ENCODE results near the gene SCLY. TPM values are rescaled to one million over a fixed set of nuclear protein-coding genes. Genes with fewer than 3 reads are reported as not detected.

SCLY gene
- total and polyA plus RNA-seq, 8 donors, result 5.4 to 12.8 (median 11.4) TPM

DNA sequence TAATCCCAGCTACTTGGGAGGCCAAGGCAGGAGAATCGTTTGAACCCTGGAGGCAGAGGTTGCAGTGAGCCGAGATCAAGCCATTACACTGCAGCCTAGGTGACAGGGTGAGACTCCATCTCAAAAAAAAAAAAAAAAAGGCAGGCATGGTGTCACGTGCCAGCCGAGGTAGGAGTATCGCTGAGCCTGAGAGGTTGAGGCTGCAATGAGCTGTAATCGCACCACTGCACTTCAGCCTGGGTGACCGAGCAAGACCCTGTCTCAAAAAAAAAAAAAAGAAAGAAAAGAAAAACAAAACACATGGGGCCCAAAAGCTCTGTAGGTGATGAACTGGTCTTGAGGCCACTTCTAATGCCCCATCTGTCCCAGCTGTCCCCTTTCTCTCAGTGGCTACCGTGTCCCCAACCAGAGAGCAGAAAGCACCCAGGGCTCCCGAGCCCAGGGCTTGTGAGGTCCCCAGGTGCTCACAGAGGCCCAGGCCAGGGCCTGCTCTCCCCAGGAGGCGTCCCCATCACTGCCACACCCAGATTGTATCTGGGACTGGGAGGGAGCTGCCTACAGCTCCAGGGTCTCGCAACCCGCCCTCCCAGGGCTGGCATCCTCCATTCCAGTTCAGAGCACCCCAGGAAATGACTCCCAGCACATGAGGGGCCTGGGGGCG, 86.2 kb downstream of the SCLY start:
- Histone ChIP-seq H3K4me3 (no peak overlapping the region), H3K4me1 (peaks cover 0 to 22% (median 14%) of the 10 kb centered on the region in 4 donors), H3K27ac (no peak overlapping the region), H3K9me3 (no peaks in the 10 kb centered on the region), H3K36me3 (no peaks in the 10 kb centered on the region), H3K27me3 (no peaks in the 10 kb centered on the region)
- WGBS, 5 donors, result 86 to 94% (median 89%) methylated on average over 10 to 13 of the region's 13 CpGs
- intact Hi-C loops (cut with DNase I; ENCODE audit: low total_unique reads), result no loop called here
- no peak for DNase-seq
- TF ChIP-seq EP300 (IDR thresholded peaks at IDR 0.05) (no peak), POLR2AphosphoS5 (IDR thresholded peaks at IDR 0.05) (no peak), POLR2A (IDR thresholded peaks at IDR 0.05) (no peak)
- TF ChIP-seq, protein P1, sequence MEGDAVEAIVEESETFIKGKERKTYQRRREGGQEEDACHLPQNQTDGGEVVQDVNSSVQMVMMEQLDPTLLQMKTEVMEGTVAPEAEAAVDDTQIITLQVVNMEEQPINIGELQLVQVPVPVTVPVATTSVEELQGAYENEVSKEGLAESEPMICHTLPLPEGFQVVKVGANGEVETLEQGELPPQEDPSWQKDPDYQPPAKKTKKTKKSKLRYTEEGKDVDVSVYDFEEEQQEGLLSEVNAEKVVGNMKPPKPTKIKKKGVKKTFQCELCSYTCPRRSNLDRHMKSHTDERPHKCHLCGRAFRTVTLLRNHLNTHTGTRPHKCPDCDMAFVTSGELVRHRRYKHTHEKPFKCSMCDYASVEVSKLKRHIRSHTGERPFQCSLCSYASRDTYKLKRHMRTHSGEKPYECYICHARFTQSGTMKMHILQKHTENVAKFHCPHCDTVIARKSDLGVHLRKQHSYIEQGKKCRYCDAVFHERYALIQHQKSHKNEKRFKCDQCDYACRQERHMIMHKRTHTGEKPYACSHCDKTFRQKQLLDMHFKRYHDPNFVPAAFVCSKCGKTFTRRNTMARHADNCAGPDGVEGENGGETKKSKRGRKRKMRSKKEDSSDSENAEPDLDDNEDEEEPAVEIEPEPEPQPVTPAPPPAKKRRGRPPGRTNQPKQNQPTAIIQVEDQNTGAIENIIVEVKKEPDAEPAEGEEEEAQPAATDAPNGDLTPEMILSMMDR (IDR thresholded peaks at IDR 0.05), result no peak

DNA sequence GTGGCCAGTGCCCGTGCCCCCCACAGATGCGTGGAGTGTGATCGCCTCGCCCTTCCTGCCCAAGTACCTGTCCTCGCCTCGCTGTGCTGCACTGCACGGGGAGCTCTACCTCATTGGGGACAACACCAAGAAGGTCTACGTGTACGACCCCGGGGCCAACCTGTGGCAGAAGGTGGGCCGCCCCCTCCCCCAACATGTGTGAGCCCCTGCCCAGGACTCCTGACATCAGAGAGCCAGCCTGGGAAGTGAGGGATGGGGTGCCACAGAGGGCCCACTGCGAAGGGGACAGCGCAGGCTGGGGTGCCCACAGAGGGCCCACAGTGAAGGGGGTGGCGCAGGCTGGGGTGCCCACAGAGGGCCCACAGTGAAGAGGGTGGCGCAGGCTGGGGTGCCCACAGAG, 88.2 kb downstream of the SCLY start:
- 91 to 100% (median 94%) methylated on average over 2 to 15 of the region's 15 CpGs for WGBS, 5 donors
- Histone ChIP-seq H3K9me3 (no peaks in the 10 kb centered on the region), H3K27ac (no peak overlapping the region), H3K4me3 (no peak overlapping the region), H3K4me1 (peaks cover 0 to 3% (median 1%) of the 10 kb centered on the region in 4 donors), H3K27me3 (no peaks in the 10 kb centered on the region), H3K36me3 (no peaks in the 10 kb centered on the region)
- DNase-seq, result no peak
- intact Hi-C loops (cut with DNase I; ENCODE audit: low total_unique reads), result no loop called here
- TF ChIP-seq POLR2AphosphoS5 (IDR thresholded peaks at IDR 0.05) (no peak), EP300 (IDR thresholded peaks at IDR 0.05) (no peak), POLR2A (IDR thresholded peaks at IDR 0.05) (no peak)
- TF ChIP-seq, protein P1 (IDR thresholded peaks at IDR 0.05), result no peak

Small RNA genes within 50 kb of the gene (small RNA-seq; reads per million reads assigned to genes)
- gene RNU6-1333P, result 0 reads per million in 4 donors

Other genes with a start within 250 kb of the SCLY start
- 100 to 1,000 TPM in 1 of 5 donors, 10 to 100 TPM in 3, under 1 TPM in 1; 0.87 to 113 (median 31.4) TPM for gene RAMP1, start 201.4 kb upstream of the SCLY start, total RNA-seq
- gene RAMP1, start 201.4 kb upstream of the SCLY start, polyA plus RNA-seq, result 100 to 1,000 TPM in 1 of 3 donors, 10 to 100 TPM in 2; 14.1 to 101 (median 32.3) TPM
- 10 to 100 TPM in 3 of 5 donors, 1 to 10 TPM in 1, not detected in 1; 6.4 to 87.0 (median 28.8) TPM for gene UBE2F, start 94.0 kb upstream of the SCLY start, total RNA-seq
- 10 to 100 TPM; 44.9 to 63.1 (median 60.2) TPM for gene UBE2F, start 94.0 kb upstream of the SCLY start, polyA plus RNA-seq
- 1 to 10 TPM in 1 of 5 donors, under 1 TPM in 1, not detected in 3; 0.73 to 1.3 TPM for gene ESPNL, start 39.3 kb downstream of the SCLY start, total RNA-seq
- gene ESPNL, start 39.3 kb downstream of the SCLY start, polyA plus RNA-seq, result under 1 TPM; 0.05 to 0.31 (median 0.25) TPM
- 1 to 10 TPM in 2 of 5 donors, under 1 TPM in 1, not detected in 2; 0.29 to 1.7 (median 1.3) TPM for gene KLHL30, start 77.7 kb downstream of the SCLY start, total RNA-seq
- under 1 TPM; 0.06 to 0.46 (median 0.15) TPM for gene KLHL30, start 77.7 kb downstream of the SCLY start, polyA plus RNA-seq
- gene ERFE, start 98.0 kb downstream of the SCLY start, total RNA-seq, result 1 to 10 TPM in 1 of 5 donors, under 1 TPM in 1, not detected in 3; 0.89 to 1.1 TPM
- gene ERFE, start 98.0 kb downstream of the SCLY start, polyA plus RNA-seq, result under 1 TPM in 2 of 3 donors, not detected in 1; 0.13 to 0.75 TPM
- gene ILKAP, start 142.7 kb downstream of the SCLY start, total RNA-seq, result 10 to 100 TPM; 20.4 to 59.4 (median 33.6) TPM
- gene ILKAP, start 142.7 kb downstream of the SCLY start, polyA plus RNA-seq, result 10 to 100 TPM; 37.1 to 55.1 (median 38.5) TPM
- 100 to 1,000 TPM in 1 of 5 donors, 10 to 100 TPM in 1, 1 to 10 TPM in 2, not detected in 1; 6.7 to 222 (median 45.5) TPM for gene HES6, start 179.0 kb downstream of the SCLY start, total RNA-seq
- gene HES6, start 179.0 kb downstream of the SCLY start, polyA plus RNA-seq, result 10 to 100 TPM; 10.8 to 20.0 (median 17.0) TPM
- gene PER2, start 227.6 kb downstream of the SCLY start, total RNA-seq, result 100 to 1,000 TPM in 1 of 5 donors, 10 to 100 TPM in 4; 20.9 to 188 (median 40.8) TPM
- gene PER2, start 227.6 kb downstream of the SCLY start, polyA plus RNA-seq, result 1 to 10 TPM; 4.4 to 9.8 (median 7.3) TPM